ENCODE data around the gene SLC22A9. TPM values are rescaled to one million over a fixed set of nuclear protein-coding genes. Genes with fewer than 3 reads are reported as not detected.

The SLC22A9 gene
- total RNA-seq, 3 donors from 2014 or later = not detected

DNA sequence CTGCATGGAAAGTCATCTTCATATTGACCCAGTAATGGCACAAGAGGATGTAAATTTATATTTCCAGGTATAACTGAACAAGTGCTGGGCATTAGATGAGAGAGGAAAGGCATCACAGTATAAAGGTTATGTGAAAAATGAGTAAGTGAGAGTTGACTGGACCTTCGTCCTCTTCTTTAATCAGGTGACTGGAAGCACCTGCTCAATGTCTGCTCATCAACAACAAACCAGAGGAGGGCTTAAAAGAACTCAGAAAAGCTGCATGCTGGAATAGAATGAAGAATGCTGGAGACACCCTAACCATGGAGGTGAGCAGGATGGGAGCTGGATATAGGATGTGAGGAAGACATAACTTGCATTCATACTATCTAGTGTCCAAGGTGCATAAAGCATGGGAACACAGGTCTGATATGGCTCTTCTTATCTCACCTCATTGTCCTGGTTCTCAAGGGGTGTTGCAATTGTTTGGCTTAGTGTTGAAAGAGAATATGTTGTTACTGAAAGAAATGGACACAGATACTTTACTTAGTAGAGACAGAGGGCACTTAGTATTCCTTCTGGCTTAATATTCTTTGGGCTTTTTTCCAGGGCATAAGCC lies 7.3 kb upstream of the SLC22A9 start:
- Histone ChIP-seq H3K9me3 (no peaks in the 10 kb centered on the region), H3K4me3 (no peak overlapping the region), H3K4me1 (ENCODE audit: low read depth) (no peaks in the 10 kb centered on the region), H3K36me3 (ENCODE audit: low read depth) (no peaks in the 10 kb centered on the region)
- intact Hi-C loops (cut with DNase I, micrococcal nuclease) = no loop called here
- TF ChIP-seq, protein P1, sequence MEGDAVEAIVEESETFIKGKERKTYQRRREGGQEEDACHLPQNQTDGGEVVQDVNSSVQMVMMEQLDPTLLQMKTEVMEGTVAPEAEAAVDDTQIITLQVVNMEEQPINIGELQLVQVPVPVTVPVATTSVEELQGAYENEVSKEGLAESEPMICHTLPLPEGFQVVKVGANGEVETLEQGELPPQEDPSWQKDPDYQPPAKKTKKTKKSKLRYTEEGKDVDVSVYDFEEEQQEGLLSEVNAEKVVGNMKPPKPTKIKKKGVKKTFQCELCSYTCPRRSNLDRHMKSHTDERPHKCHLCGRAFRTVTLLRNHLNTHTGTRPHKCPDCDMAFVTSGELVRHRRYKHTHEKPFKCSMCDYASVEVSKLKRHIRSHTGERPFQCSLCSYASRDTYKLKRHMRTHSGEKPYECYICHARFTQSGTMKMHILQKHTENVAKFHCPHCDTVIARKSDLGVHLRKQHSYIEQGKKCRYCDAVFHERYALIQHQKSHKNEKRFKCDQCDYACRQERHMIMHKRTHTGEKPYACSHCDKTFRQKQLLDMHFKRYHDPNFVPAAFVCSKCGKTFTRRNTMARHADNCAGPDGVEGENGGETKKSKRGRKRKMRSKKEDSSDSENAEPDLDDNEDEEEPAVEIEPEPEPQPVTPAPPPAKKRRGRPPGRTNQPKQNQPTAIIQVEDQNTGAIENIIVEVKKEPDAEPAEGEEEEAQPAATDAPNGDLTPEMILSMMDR (IDR thresholded peaks at IDR 0.05) = no peak
- no peak for DNase-seq
- no peak for ATAC-seq

DNA sequence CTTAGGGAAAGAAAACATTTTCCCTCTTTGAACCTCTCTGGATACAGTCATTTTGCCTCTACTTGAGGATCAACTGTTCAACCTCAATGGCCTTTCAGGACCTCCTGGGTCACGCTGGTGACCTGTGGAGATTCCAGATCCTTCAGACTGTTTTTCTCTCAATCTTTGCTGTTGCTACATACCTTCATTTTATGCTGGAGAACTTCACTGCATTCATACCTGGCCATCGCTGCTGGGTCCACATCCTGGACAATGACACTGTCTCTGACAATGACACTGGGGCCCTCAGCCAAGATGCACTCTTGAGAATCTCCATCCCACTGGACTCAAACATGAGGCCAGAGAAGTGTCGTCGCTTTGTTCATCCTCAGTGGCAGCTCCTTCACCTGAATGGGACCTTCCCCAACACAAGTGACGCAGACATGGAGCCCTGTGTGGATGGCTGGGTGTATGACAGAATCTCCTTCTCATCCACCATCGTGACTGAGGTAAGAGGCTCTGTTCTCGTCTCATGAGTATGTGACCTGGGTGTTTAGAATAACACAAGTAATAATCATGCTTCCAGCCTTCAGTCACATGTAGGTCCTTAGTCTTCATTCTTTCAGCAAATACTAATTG lies 495 bp downstream of the SLC22A9 start:
- ATAC-seq (no peak), DNase-seq (no peak)
- H3K4me3 ChIP-seq = no peak overlapping the region
- TF ChIP-seq, protein P1 (IDR thresholded peaks at IDR 0.05) = no peak
- H3K9me3 ChIP-seq = no peaks in the 10 kb centered on the region
- no peaks in the 10 kb centered on the region for H3K4me1 ChIP-seq (ENCODE audit: low read depth)
- intact Hi-C loops (cut with DNase I, micrococcal nuclease) = no loop called here
- H3K36me3 ChIP-seq (ENCODE audit: low read depth) = no peaks in the 10 kb centered on the region

DNA sequence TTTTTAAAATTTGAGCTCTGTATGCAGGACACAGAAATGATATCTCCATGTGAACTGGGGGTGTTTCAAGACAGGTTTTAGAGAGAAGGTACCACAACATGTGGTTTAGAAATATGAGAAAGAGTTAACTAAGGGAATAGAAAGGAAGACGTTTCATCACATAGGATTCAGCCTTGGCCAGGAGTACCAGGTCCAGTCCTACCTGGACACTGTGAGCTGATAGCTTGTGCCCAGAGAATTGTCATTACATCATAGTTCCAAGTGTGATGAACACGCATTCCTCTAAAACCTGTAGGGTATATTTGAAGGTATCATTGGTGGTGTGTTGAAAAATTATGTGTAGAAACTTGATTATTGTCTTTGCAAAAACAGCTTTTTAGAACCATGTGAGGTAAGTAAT lies 1.8 kb downstream of the SLC22A9 start:
- ATAC-seq = no peak
- no peaks in the 10 kb centered on the region for H3K4me1 ChIP-seq (ENCODE audit: low read depth)
- TF ChIP-seq, protein P1 (IDR thresholded peaks at IDR 0.05) = no peak

DNA sequence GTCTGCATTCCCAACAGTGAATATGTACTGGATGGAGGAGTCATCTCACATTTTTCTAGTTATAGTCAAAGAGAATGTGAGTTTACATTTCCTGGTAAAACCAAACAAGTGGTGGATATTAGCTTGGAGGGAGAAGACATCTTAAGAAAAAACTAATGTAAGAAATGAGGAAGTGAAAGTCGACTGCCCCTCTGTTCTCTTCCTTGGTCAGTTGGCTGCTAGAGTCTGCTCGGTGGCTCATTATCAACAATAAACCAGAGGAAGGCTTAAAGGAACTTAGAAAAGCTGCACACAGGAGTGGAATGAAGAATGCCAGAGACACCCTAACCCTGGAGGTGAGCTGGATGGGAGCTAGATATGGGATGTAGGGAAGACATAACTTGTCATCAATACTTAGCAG lies 5.8 kb downstream of the SLC22A9 start:
- ATAC-seq = no peak
- Histone ChIP-seq H3K9me3 (no peaks in the 10 kb centered on the region), H3K36me3 (ENCODE audit: low read depth) (no peaks in the 10 kb centered on the region), H3K4me3 (no peak overlapping the region), H3K4me1 (ENCODE audit: low read depth) (no peaks in the 10 kb centered on the region)
- intact Hi-C loops (cut with DNase I, micrococcal nuclease) = no loop called here
- TF ChIP-seq, protein P1 (IDR thresholded peaks at IDR 0.05) = no peak
- DNase-seq = no peak

More for the DNA sequence above, 1.8 kb downstream of the SLC22A9 start:
- DNase-seq = no peak
- H3K9me3 ChIP-seq = no peaks in the 10 kb centered on the region
- intact Hi-C loops (cut with DNase I, micrococcal nuclease) = no loop called here
- H3K4me3 ChIP-seq = no peak overlapping the region
- no peaks in the 10 kb centered on the region for H3K36me3 ChIP-seq (ENCODE audit: low read depth)

DNA sequence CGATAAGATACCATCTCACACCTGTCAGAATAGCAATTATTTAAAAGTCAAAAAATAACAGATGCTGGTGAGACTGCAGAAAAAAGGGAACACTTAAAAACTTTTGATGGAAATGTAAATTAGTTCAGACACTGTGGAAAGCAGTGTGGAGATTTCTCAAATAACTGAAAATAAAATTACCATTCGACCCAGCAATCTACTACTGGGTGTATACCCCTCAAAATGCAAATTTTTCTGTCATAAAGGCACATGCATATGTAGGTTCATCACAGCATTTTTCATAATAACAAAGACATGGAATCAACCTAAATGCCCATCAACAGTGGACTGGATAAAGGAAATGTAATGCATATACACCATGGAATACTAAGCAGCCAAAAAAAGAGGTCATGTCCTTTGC lies 10.5 kb downstream of the SLC22A9 start:
- no peak for ATAC-seq
- Histone ChIP-seq H3K9me3 (no peaks in the 10 kb centered on the region), H3K4me3 (no peak overlapping the region), H3K4me1 (ENCODE audit: low read depth) (no peaks in the 10 kb centered on the region), H3K36me3 (ENCODE audit: low read depth) (no peaks in the 10 kb centered on the region)
- intact Hi-C loops (cut with DNase I, micrococcal nuclease) = no loop called here
- TF ChIP-seq, protein P1 (IDR thresholded peaks at IDR 0.05) = no peak
- DNase-seq = no peak
